AG08396 (cell line): ENCODE data around the gene IL36A.

Experiments
- DNase-seq: peaks from one replicate; pipeline ENCODE4 v3.0.0; 2012; ENCODE audit warnings: low spot score, mixed read lengths

The IL36A gene

GRCh38 chr2:113050921-113051895, 45.9 kb downstream of the IL36A start:
- no peak for DNase-seq

DNA sequence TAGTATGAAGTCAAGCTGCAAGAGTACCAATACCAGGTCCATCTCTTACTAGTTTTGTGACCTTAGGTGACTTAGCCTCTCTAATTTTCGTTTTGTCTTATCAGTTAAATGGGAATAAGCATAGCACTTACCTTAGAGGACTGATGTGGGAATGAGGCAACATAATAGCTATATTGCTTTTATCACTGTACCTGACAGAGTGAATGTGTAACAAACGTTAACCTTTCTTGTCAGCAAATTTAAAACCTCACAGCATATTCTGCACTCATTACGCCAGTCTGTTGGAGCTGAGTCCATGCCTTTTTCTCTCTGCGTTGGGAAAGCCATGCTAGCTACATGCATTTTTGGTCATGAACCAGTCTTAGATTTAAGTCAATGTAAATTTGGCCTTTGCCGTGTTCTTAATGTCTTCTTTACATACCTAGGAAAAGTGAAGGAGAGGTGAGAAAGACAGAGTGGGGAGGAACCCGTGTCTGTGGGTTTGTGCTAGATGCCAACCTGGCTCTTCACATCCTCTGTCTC, 47.2 kb downstream of the IL36A start, which contains the start of gene IL36B:
Gene IL36B, minus strand, starts transcription at position 472 of the 522 bp plus-strand sequence.
- no peak for DNase-seq

DNA sequence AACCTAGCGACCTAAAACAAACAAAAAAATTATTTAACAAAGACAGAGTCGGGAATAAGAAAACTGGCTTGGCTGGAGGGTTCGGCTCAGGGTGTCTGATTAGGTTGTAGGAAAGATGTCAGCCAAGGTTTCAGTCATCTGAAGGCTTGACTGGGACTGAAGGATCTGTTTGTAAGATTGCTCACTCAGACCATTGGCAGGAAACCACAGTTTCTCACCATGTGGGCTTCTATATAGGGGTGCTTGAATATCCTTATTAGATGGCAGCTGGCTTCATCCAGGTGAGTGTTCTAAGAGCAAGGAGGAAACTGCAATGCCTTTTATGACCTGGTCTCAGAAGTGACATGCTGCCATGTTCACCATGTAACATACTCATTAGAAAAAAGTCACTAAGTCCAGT, 48.4 kb downstream of the IL36A start:
- DNase-seq: no peak

DNA sequence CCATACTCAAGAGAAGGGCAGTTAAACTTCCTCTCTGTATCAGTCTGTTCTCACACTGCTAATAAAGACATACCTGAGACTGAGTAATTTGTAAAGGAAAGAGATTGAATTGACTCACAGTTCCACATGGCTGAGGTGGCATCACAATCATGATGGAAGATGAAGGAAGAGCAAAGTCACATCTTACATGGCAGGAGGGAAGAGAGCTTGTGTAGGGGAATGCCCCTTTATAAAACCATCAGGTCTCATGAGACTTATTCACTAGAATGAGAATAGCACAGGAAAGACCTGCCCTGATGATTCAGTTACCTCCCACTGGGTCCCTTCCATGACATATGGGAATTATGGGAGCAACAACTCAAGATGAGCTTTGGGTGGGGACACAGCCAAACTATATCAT, 48.8 kb downstream of the IL36A start:
- no peak for DNase-seq

GRCh38 chr2:113056521-113056920, 51.3 kb downstream of the IL36A start:
- DNase-seq: no peak

DNA sequence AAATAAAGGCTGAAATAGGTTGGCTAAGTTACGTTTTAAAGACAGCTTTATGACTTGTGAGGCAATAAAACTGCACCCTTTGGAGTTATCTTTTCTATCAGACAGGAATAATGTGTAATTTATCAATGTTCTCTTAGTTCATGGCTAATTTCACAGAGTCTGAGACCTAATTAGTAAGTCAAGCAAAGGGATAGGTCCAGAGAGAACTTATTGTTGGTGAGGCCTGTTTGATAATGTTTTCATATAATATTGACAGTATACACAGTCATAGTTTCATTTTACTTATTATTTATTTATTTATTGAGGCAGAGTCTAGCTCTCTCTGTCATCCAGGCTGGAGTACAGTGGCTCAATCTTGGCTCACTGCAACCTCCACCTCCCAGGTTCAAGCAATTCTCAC, 51.9 kb downstream of the IL36A start:
- DNase-seq: no peak
